BLaER1 (cell line): ENCODE results near the gene PLPP1.

Experiments used
- H3K27ac ChIP-seq: shearing (Covaris generic); formaldehyde crosslinking; 2 replicates; pipeline ENCODE4 v1.8.1; 2022
- H3K27me3 ChIP-seq: shearing (Covaris generic); formaldehyde crosslinking; 2 replicates; pipeline ENCODE4 v1.8.1; 2022
- H3K36me3 ChIP-seq: shearing (Covaris generic); formaldehyde crosslinking; 2 replicates; pipeline ENCODE4 v1.8.1; 2022
- H3K4me1 ChIP-seq: shearing (Covaris generic); formaldehyde crosslinking; 2 replicates; pipeline ENCODE4 v1.8.1; 2022
- H3K4me2 ChIP-seq: shearing (Covaris generic); formaldehyde crosslinking; 2 replicates; pipeline ENCODE4 v1.8.1; 2022
- H3K4me3 ChIP-seq: shearing (Covaris generic); formaldehyde crosslinking; 2 replicates; pipeline ENCODE4 v1.8.1; 2022
- H3K9ac ChIP-seq: shearing (Covaris generic); formaldehyde crosslinking; 2 replicates; pipeline ENCODE4 v1.8.1; 2022
- H3K9me3 ChIP-seq: shearing (Covaris generic); formaldehyde crosslinking; 2 replicates; pipeline ENCODE4 v1.8.1; 2022
- H4K20me1 ChIP-seq: shearing (Covaris generic); formaldehyde crosslinking; 2 replicates; pipeline ENCODE4 v1.8.1; 2022
- Cebpa-rat ChIP-seq: shearing (Covaris generic); IDR thresholded peaks from 2 replicates; pipeline ENCODE4 v1.8.1; 2022

The PLPP1 gene

GRCh38 chr5:55533521-55534435 is 986 bp downstream of the PLPP1 start:
- H3K36me3 ChIP-seq, result no peaks in the 10 kb centered on the region
- no peaks in the 10 kb centered on the region for H3K27me3 ChIP-seq
- peak overlapping the region; percentile 87 for H3K4me2 ChIP-seq
- H3K9me3 ChIP-seq, result no peaks in the 10 kb centered on the region
- peaks cover 13% of the 10 kb centered on the region for H3K4me1 ChIP-seq
- H3K4me3 ChIP-seq, result peak overlapping the region; percentile 79
- no peak for TF ChIP-seq Cebpa-rat
- H4K20me1 ChIP-seq, result no peaks in the 10 kb centered on the region
- H3K9ac ChIP-seq, result peak overlapping the region; percentile 82
- H3K27ac ChIP-seq, result peak overlapping the region; percentile 81; the same call in 1 of the 2 replicates

- no peaks in the 10 kb centered on the region for H3K9me3 ChIP-seq
- peaks cover 13% of the 10 kb centered on the region for H3K4me1 ChIP-seq
- H3K27me3 ChIP-seq, result no peaks in the 10 kb centered on the region
- no peaks in the 10 kb centered on the region for H4K20me1 ChIP-seq
- H3K27ac ChIP-seq, result no peak overlapping the region
- TF ChIP-seq Cebpa-rat, result no peak
- no peak overlapping the region for H3K9ac ChIP-seq
- no peaks in the 10 kb centered on the region for H3K36me3 ChIP-seq
- H3K4me3 ChIP-seq, result no peak overlapping the region
- H3K4me2 ChIP-seq, result no peak overlapping the region
These were observed 4.1 kb downstream of the PLPP1 start for GRCh38 chr5:55530669-55531068.

- H3K9me3 ChIP-seq, result no peaks in the 10 kb centered on the region
- no peaks in the 10 kb centered on the region for H3K36me3 ChIP-seq
- no peak for TF ChIP-seq Cebpa-rat
- H3K27me3 ChIP-seq, result no peaks in the 10 kb centered on the region
- no peak overlapping the region for H3K4me2 ChIP-seq
- H4K20me1 ChIP-seq, result no peaks in the 10 kb centered on the region
- H3K4me1 ChIP-seq, result no peaks in the 10 kb centered on the region
- H3K4me3 ChIP-seq, result no peak overlapping the region
- H3K27ac ChIP-seq, result no peak overlapping the region
- no peak overlapping the region for H3K9ac ChIP-seq
These were observed 9.9 kb downstream of the PLPP1 start for GRCh38 chr5:55524816-55525215.

- H3K27me3 ChIP-seq, result no peaks in the 10 kb centered on the region
- H4K20me1 ChIP-seq, result no peaks in the 10 kb centered on the region
- no peaks in the 10 kb centered on the region for H3K9me3 ChIP-seq
- no peak overlapping the region for H3K4me3 ChIP-seq
- no peak overlapping the region for H3K27ac ChIP-seq
- H3K9ac ChIP-seq, result no peak overlapping the region
- H3K4me2 ChIP-seq, result no peak overlapping the region
- H3K4me1 ChIP-seq, result no peaks in the 10 kb centered on the region
- TF ChIP-seq Cebpa-rat, result no peak
- no peaks in the 10 kb centered on the region for H3K36me3 ChIP-seq
These were observed 11.5 kb downstream of the PLPP1 start for GRCh38 chr5:55523293-55523692.

- no peak for TF ChIP-seq Cebpa-rat
- no peaks in the 10 kb centered on the region for H4K20me1 ChIP-seq
- H3K4me1 ChIP-seq, result no peaks in the 10 kb centered on the region
- H3K9ac ChIP-seq, result no peak overlapping the region
- H3K36me3 ChIP-seq, result no peaks in the 10 kb centered on the region
- no peak overlapping the region for H3K27ac ChIP-seq
- H3K4me2 ChIP-seq, result no peak overlapping the region
- H3K4me3 ChIP-seq, result no peak overlapping the region
- no peaks in the 10 kb centered on the region for H3K27me3 ChIP-seq
- H3K9me3 ChIP-seq, result no peaks in the 10 kb centered on the region
These were observed 12.9 kb downstream of the PLPP1 start for GRCh38 chr5:55521881-55522280.

- Histone ChIP-seq H3K9ac (no peak overlapping the region), H3K4me1 (no peaks in the 10 kb centered on the region), H3K27ac (no peak overlapping the region), H3K9me3 (no peaks in the 10 kb centered on the region), H4K20me1 (no peaks in the 10 kb centered on the region), H3K27me3 (no peaks in the 10 kb centered on the region), H3K4me2 (no peak overlapping the region), H3K4me3 (no peak overlapping the region), H3K36me3 (no peaks in the 10 kb centered on the region)
- no peak for TF ChIP-seq Cebpa-rat
These were observed 14.5 kb downstream of the PLPP1 start for GRCh38 chr5:55520117-55520839.

GRCh38 chr5:55518831-55519390 is 15.9 kb downstream of the PLPP1 start:
- no peak overlapping the region for H3K4me3 ChIP-seq
- H3K4me2 ChIP-seq, result no peak overlapping the region
- H3K9ac ChIP-seq, result no peak overlapping the region
- no peaks in the 10 kb centered on the region for H3K9me3 ChIP-seq
- TF ChIP-seq Cebpa-rat, result no peak
- H3K4me1 ChIP-seq, result no peaks in the 10 kb centered on the region
- no peaks in the 10 kb centered on the region for H3K27me3 ChIP-seq
- H3K27ac ChIP-seq, result no peak overlapping the region
- H4K20me1 ChIP-seq, result no peaks in the 10 kb centered on the region
- H3K36me3 ChIP-seq, result no peaks in the 10 kb centered on the region

GRCh38 chr5:55517804-55518203 is 17.0 kb downstream of the PLPP1 start:
- Histone ChIP-seq H3K36me3 (no peaks in the 10 kb centered on the region), H3K27ac (no peak overlapping the region), H4K20me1 (no peaks in the 10 kb centered on the region), H3K9ac (no peak overlapping the region), H3K4me1 (no peaks in the 10 kb centered on the region), H3K4me3 (no peak overlapping the region), H3K27me3 (no peaks in the 10 kb centered on the region), H3K4me2 (no peak overlapping the region), H3K9me3 (no peaks in the 10 kb centered on the region)
- no peak for TF ChIP-seq Cebpa-rat

GRCh38 chr5:55511010-55511409 is 23.8 kb downstream of the PLPP1 start:
- Histone ChIP-seq H4K20me1 (no peaks in the 10 kb centered on the region), H3K9me3 (no peaks in the 10 kb centered on the region), H3K9ac (no peak overlapping the region), H3K4me3 (no peak overlapping the region), H3K4me1 (no peaks in the 10 kb centered on the region), H3K27me3 (no peaks in the 10 kb centered on the region), H3K36me3 (no peaks in the 10 kb centered on the region), H3K4me2 (no peak overlapping the region), H3K27ac (no peak overlapping the region)
- TF ChIP-seq Cebpa-rat, result no peak

GRCh38 chr5:55510523-55510880 is 24.3 kb downstream of the PLPP1 start:
- Histone ChIP-seq H3K27me3 (no peaks in the 10 kb centered on the region), H3K9ac (no peak overlapping the region), H3K9me3 (no peaks in the 10 kb centered on the region), H3K4me1 (no peaks in the 10 kb centered on the region), H3K27ac (no peak overlapping the region), H4K20me1 (no peaks in the 10 kb centered on the region), H3K4me3 (no peak overlapping the region), H3K4me2 (no peak overlapping the region), H3K36me3 (no peaks in the 10 kb centered on the region)
- TF ChIP-seq Cebpa-rat, result no peak
